Measurements from ENCODE around the gene GAS6. TPM values are rescaled to one million over a fixed set of nuclear protein-coding genes. Genes with fewer than 3 reads are reported as not detected.

The GAS6 gene
- total and polyA plus RNA-seq, 2 experiments from 2014 or later, result 822 to 1,035 TPM

- in situ Hi-C loops (cut with MboI), result no loop called here
- 55 to 60% methylated on average over 10 to 12 of the region's 12 CpGs for WGBS, 2 experiments (ENCODE audit: low coverage in 1 of 2, low lambda C conversion rate in 2 of 2, missing lambda C conversion rate in 2 of 2)
- Histone ChIP-seq H2AFZ (no peak overlapping the region), H3K4me1 (ENCODE audit: insufficient read depth) (peaks cover 13% of the 10 kb centered on the region), H3K9ac (no peak overlapping the region), H3K9me3 (ENCODE audit: low read depth) (no peaks in the 10 kb centered on the region), H3K27me3 (replicated peaks; ENCODE audit: insufficient read depth) (peaks cover 3% of the 10 kb centered on the region; the same call in 1 of the 2 replicates), H3K9me2 (ENCODE audit: insufficient read depth) (no peaks in the 10 kb centered on the region), H3K79me2 (ENCODE audit: insufficient read depth) (no peaks in the 10 kb centered on the region), H3K4me2 (ENCODE audit: unreplicated experiment) (no peak overlapping the region), H3K36me3 (ENCODE audit: low read depth) (no peaks in the 10 kb centered on the region), H3K4me3 (no peak overlapping the region), H3K27ac (no peak overlapping the region), H3F3A (ENCODE audit: insufficient read depth) (peaks cover 14% of the 10 kb centered on the region), H4K20me1 (ENCODE audit: insufficient read depth) (no peaks in the 10 kb centered on the region)
- no peak for TF ChIP-seq EZH2 (IDR thresholded peaks at IDR 0.05; ENCODE audit: insufficient read depth, poor library complexity, severe bottlenecking)
- no peak for DNase-seq
These were observed 76.2 kb downstream of the GAS6 start for GRCh38 chr13:113787694-113788093.

GRCh38 chr13:113786262-113786841, 77.5 kb downstream of the GAS6 start:
- H3F3A ChIP-seq (ENCODE audit: insufficient read depth), result peaks cover 14% of the 10 kb centered on the region
- in situ Hi-C loops (cut with MboI), result no loop called here
- no peaks in the 10 kb centered on the region for H4K20me1 ChIP-seq (ENCODE audit: insufficient read depth)
- H2AFZ ChIP-seq, result no peak overlapping the region
- no peaks in the 10 kb centered on the region for H3K9me2 ChIP-seq (ENCODE audit: insufficient read depth)
- H3K79me2 ChIP-seq (ENCODE audit: insufficient read depth), result no peaks in the 10 kb centered on the region
- H3K4me1 ChIP-seq (ENCODE audit: insufficient read depth), result peaks cover 13% of the 10 kb centered on the region
- H3K9ac ChIP-seq, result no peak overlapping the region
- no peaks in the 10 kb centered on the region for H3K9me3 ChIP-seq (ENCODE audit: low read depth)
- H3K27ac ChIP-seq, result no peak overlapping the region
- H3K4me2 ChIP-seq (ENCODE audit: unreplicated experiment), result no peak overlapping the region
- WGBS, 2 experiments (ENCODE audit: low coverage in 1 of 2, low lambda C conversion rate in 2 of 2, missing lambda C conversion rate in 2 of 2), result 64 to 69% methylated on average over 16 to 17 of the region's 17 CpGs
- H3K4me3 ChIP-seq, result no peak overlapping the region
- H3K36me3 ChIP-seq (ENCODE audit: low read depth), result no peaks in the 10 kb centered on the region
- peaks cover 3% of the 10 kb centered on the region; the same call in 1 of the 2 replicates for H3K27me3 ChIP-seq (replicated peaks; ENCODE audit: insufficient read depth)
- no peak for TF ChIP-seq EZH2 (IDR thresholded peaks at IDR 0.05; ENCODE audit: insufficient read depth, poor library complexity, severe bottlenecking)
- peak; percentile 87; the same call in 1 of the 2 replicates for TF ChIP-seq EZH2phosphoT487 (IDR thresholded peaks at IDR 0.05; ENCODE audit: insufficient read depth, low read depth)
- peak; percentile 69 for DNase-seq

- peak; percentile 81 for DNase-seq
- H3F3A ChIP-seq (ENCODE audit: insufficient read depth), result peaks cover 14% of the 10 kb centered on the region
- peaks cover 13% of the 10 kb centered on the region for H3K4me1 ChIP-seq (ENCODE audit: insufficient read depth)
- H3K27ac ChIP-seq, result no peak overlapping the region
- 77 to 78% methylated on average over 19 of the region's 19 CpGs for WGBS, 2 experiments (ENCODE audit: low coverage in 1 of 2, low lambda C conversion rate in 2 of 2, missing lambda C conversion rate in 2 of 2)
- no peaks in the 10 kb centered on the region for H4K20me1 ChIP-seq (ENCODE audit: insufficient read depth)
- H3K9me3 ChIP-seq (ENCODE audit: low read depth), result no peaks in the 10 kb centered on the region
- in situ Hi-C loops (cut with MboI), result no loop called here
- H3K36me3 ChIP-seq (ENCODE audit: low read depth), result no peaks in the 10 kb centered on the region
- H2AFZ ChIP-seq, result no peak overlapping the region
- no peak overlapping the region for H3K4me2 ChIP-seq (ENCODE audit: unreplicated experiment)
- peaks cover 3% of the 10 kb centered on the region; the same call in 1 of the 2 replicates for H3K27me3 ChIP-seq (replicated peaks; ENCODE audit: insufficient read depth)
- H3K4me3 ChIP-seq, result no peak overlapping the region
- H3K79me2 ChIP-seq (ENCODE audit: insufficient read depth), result no peaks in the 10 kb centered on the region
- TF ChIP-seq EZH2 (IDR thresholded peaks at IDR 0.05; ENCODE audit: insufficient read depth, poor library complexity, severe bottlenecking) (no peak), EZH2phosphoT487 (IDR thresholded peaks at IDR 0.05; ENCODE audit: insufficient read depth, low read depth) (no peak)
- H3K9me2 ChIP-seq (ENCODE audit: insufficient read depth), result no peaks in the 10 kb centered on the region
- no peak overlapping the region for H3K9ac ChIP-seq
These were observed 78.5 kb downstream of the GAS6 start for GRCh38 chr13:113785051-113786010.

- Histone ChIP-seq H3K9me3 (ENCODE audit: low read depth) (no peaks in the 10 kb centered on the region), H4K20me1 (ENCODE audit: insufficient read depth) (no peaks in the 10 kb centered on the region), H3K27ac (no peak overlapping the region), H3K27me3 (replicated peaks; ENCODE audit: insufficient read depth) (peaks cover 3% of the 10 kb centered on the region; the same call in 1 of the 2 replicates), H3K4me3 (no peak overlapping the region), H2AFZ (no peak overlapping the region), H3K9me2 (ENCODE audit: insufficient read depth) (no peaks in the 10 kb centered on the region), H3K4me1 (ENCODE audit: insufficient read depth) (peaks cover 13% of the 10 kb centered on the region), H3F3A (ENCODE audit: insufficient read depth) (peaks cover 14% of the 10 kb centered on the region), H3K9ac (no peak overlapping the region), H3K36me3 (ENCODE audit: low read depth) (no peaks in the 10 kb centered on the region), H3K79me2 (ENCODE audit: insufficient read depth) (no peaks in the 10 kb centered on the region), H3K4me2 (ENCODE audit: unreplicated experiment) (no peak overlapping the region)
- in situ Hi-C loops (cut with MboI), result no loop called here
- TF ChIP-seq EZH2 (IDR thresholded peaks at IDR 0.05; ENCODE audit: insufficient read depth, poor library complexity, severe bottlenecking) (no peak), EZH2phosphoT487 (IDR thresholded peaks at IDR 0.05; ENCODE audit: insufficient read depth, low read depth) (no peak)
- 75 to 79% methylated on average over 5 of the region's 5 CpGs for WGBS, 2 experiments (ENCODE audit: low coverage in 1 of 2, low lambda C conversion rate in 2 of 2, missing lambda C conversion rate in 2 of 2)
- DNase-seq, result no peak
These were observed 79.2 kb downstream of the GAS6 start for GRCh38 chr13:113784645-113785024.

Data from GM23248 (cell line).